Smooth muscle cell of the umbilical artery (primary cell): Measurements from ENCODE around the gene SLC9A3. TPM values are rescaled to one million over a fixed set of nuclear protein-coding genes. Genes with fewer than 3 reads are reported as not detected.

Source experiments
- total RNA-seq: library from RNA; depleted of rRNA; stranded (reverse); fragments of >200 nt; gene quantifications from 2 replicates; pipeline ENCODE4 v1.2.3, GENCODE V29; 2014

The SLC9A3 gene
- total RNA-seq = 0.30 and 0.65 TPM in 2 replicates

GRCh38 chr5:524234-524972, at the start of gene SLC9A3:
TSS of gene SLC9A3 (minus strand) at chr5:524449.

GRCh38 chr5:442335-443238, 81.7 kb downstream of the SLC9A3 start, which contains the start of gene EXOC3:
TSS of gene EXOC3 (plus strand) at chr5:443176. CDS start at chr5:446206, 3,030 bp downstream.

Other genes with a start within 250 kb of the SLC9A3 start
- 4.6 and 10.7 TPM in 2 replicates for gene AHRR, start 202.7 kb downstream of the SLC9A3 start, total RNA-seq
- gene EXOC3, start 81.3 kb downstream of the SLC9A3 start, total RNA-seq = 39.8 and 41.3 TPM in 2 replicates
- gene CEP72, start 87.9 kb upstream of the SLC9A3 start, total RNA-seq = 1.8 and 3.2 TPM in 2 replicates
- gene TPPP, start 168.9 kb upstream of the SLC9A3 start, total RNA-seq = 0.30 and 0.37 TPM in 2 replicates